Measurements from ENCODE around the gene PDE8A.

Gene PDE8A

GRCh38 chr15:84960391-84961113 is 21.1 kb upstream of the PDE8A start:
- no peaks in the 10 kb centered on the region for H3K4me1 ChIP-seq (ENCODE audit: control insufficient read depth, insufficient read depth, low read length)
- no peak overlapping the region for H3K4me3 ChIP-seq (ENCODE audit: insufficient read depth, low read depth, low read length)
- H3K9me3 ChIP-seq (ENCODE audit: control insufficient read depth, low read length) = no peaks in the 10 kb centered on the region
- no peak overlapping the region for H3K27ac ChIP-seq (ENCODE audit: insufficient read depth, low read depth, low read length, poor library complexity, severe bottlenecking)
- 86% methylated on average over 13 of the region's 13 CpGs for WGBS, 2 experiments
- no peaks in the 10 kb centered on the region for H3K36me3 ChIP-seq (ENCODE audit: control insufficient read depth, insufficient read depth, low read length)
- no peaks in the 10 kb centered on the region for H3K27me3 ChIP-seq (ENCODE audit: control insufficient read depth, insufficient read depth, low read length, poor library complexity, severe bottlenecking)

- Histone ChIP-seq H3K36me3 (ENCODE audit: control insufficient read depth, insufficient read depth, low read length) (no peaks in the 10 kb centered on the region), H3K9me3 (ENCODE audit: control insufficient read depth, low read length) (no peaks in the 10 kb centered on the region), H3K27me3 (ENCODE audit: control insufficient read depth, insufficient read depth, low read length, poor library complexity, severe bottlenecking) (no peaks in the 10 kb centered on the region), H3K4me1 (ENCODE audit: control insufficient read depth, insufficient read depth, low read length) (no peaks in the 10 kb centered on the region), H3K4me3 (ENCODE audit: insufficient read depth, low read depth, low read length) (no peak overlapping the region), H3K27ac (ENCODE audit: insufficient read depth, low read depth, low read length, poor library complexity, severe bottlenecking) (no peak overlapping the region)
- WGBS, 2 experiments = 72 to 80% methylated on average over 3 of the region's 3 CpGs
These were observed 20.6 kb upstream of the PDE8A start for GRCh38 chr15:84961114-84961452.

GRCh38 chr15:84961707-84962106 is 19.9 kb upstream of the PDE8A start:
- no peak overlapping the region for H3K27ac ChIP-seq (ENCODE audit: insufficient read depth, low read depth, low read length, poor library complexity, severe bottlenecking)
- H3K36me3 ChIP-seq (ENCODE audit: control insufficient read depth, insufficient read depth, low read length) = no peaks in the 10 kb centered on the region
- WGBS, 2 experiments = 73 to 88% methylated on average over 2 to 3 of the region's 3 CpGs
- no peaks in the 10 kb centered on the region for H3K4me1 ChIP-seq (ENCODE audit: control insufficient read depth, insufficient read depth, low read length)
- H3K27me3 ChIP-seq (ENCODE audit: control insufficient read depth, insufficient read depth, low read length, poor library complexity, severe bottlenecking) = no peaks in the 10 kb centered on the region
- H3K9me3 ChIP-seq (ENCODE audit: control insufficient read depth, low read length) = no peaks in the 10 kb centered on the region
- H3K4me3 ChIP-seq (ENCODE audit: insufficient read depth, low read depth, low read length) = no peak overlapping the region

- Histone ChIP-seq H3K36me3 (ENCODE audit: control insufficient read depth, insufficient read depth, low read length) (no peaks in the 10 kb centered on the region), H3K4me3 (ENCODE audit: insufficient read depth, low read depth, low read length) (no peak overlapping the region), H3K27ac (ENCODE audit: insufficient read depth, low read depth, low read length, poor library complexity, severe bottlenecking) (no peak overlapping the region), H3K9me3 (ENCODE audit: control insufficient read depth, low read length) (no peaks in the 10 kb centered on the region), H3K27me3 (ENCODE audit: control insufficient read depth, insufficient read depth, low read length, poor library complexity, severe bottlenecking) (no peaks in the 10 kb centered on the region), H3K4me1 (ENCODE audit: control insufficient read depth, insufficient read depth, low read length) (no peaks in the 10 kb centered on the region)
- WGBS, 2 experiments = 88 to 90% methylated on average over 3 of the region's 3 CpGs
These were observed 18.7 kb upstream of the PDE8A start for GRCh38 chr15:84962955-84963354.

- Histone ChIP-seq H3K4me3 (ENCODE audit: insufficient read depth, low read depth, low read length) (no peak overlapping the region), H3K27ac (ENCODE audit: insufficient read depth, low read depth, low read length, poor library complexity, severe bottlenecking) (no peak overlapping the region), H3K27me3 (ENCODE audit: control insufficient read depth, insufficient read depth, low read length, poor library complexity, severe bottlenecking) (no peaks in the 10 kb centered on the region), H3K36me3 (ENCODE audit: control insufficient read depth, insufficient read depth, low read length) (no peaks in the 10 kb centered on the region), H3K9me3 (ENCODE audit: control insufficient read depth, low read length) (no peaks in the 10 kb centered on the region), H3K4me1 (ENCODE audit: control insufficient read depth, insufficient read depth, low read length) (no peaks in the 10 kb centered on the region)
- WGBS, 2 experiments = 80 to 86% methylated on average over 3 of the region's 3 CpGs
These were observed 14.3 kb upstream of the PDE8A start for GRCh38 chr15:84967380-84967779.

- no peaks in the 10 kb centered on the region for H3K27me3 ChIP-seq (ENCODE audit: control insufficient read depth, insufficient read depth, low read length, poor library complexity, severe bottlenecking)
- no peak overlapping the region for H3K27ac ChIP-seq (ENCODE audit: insufficient read depth, low read depth, low read length, poor library complexity, severe bottlenecking)
- no peaks in the 10 kb centered on the region for H3K4me1 ChIP-seq (ENCODE audit: control insufficient read depth, insufficient read depth, low read length)
- H3K9me3 ChIP-seq (ENCODE audit: control insufficient read depth, low read length) = no peaks in the 10 kb centered on the region
- H3K36me3 ChIP-seq (ENCODE audit: control insufficient read depth, insufficient read depth, low read length) = no peaks in the 10 kb centered on the region
- no peak overlapping the region for H3K4me3 ChIP-seq (ENCODE audit: insufficient read depth, low read depth, low read length)
- WGBS, 2 experiments = 90 to 94% methylated on average over 3 of the region's 3 CpGs
These were observed 13.4 kb upstream of the PDE8A start for GRCh38 chr15:84968301-84968700.

- Histone ChIP-seq H3K36me3 (ENCODE audit: control insufficient read depth, insufficient read depth, low read length) (no peaks in the 10 kb centered on the region), H3K4me3 (ENCODE audit: insufficient read depth, low read depth, low read length) (no peak overlapping the region), H3K9me3 (ENCODE audit: control insufficient read depth, low read length) (no peaks in the 10 kb centered on the region), H3K27me3 (ENCODE audit: control insufficient read depth, insufficient read depth, low read length, poor library complexity, severe bottlenecking) (no peaks in the 10 kb centered on the region), H3K4me1 (ENCODE audit: control insufficient read depth, insufficient read depth, low read length) (no peaks in the 10 kb centered on the region), H3K27ac (ENCODE audit: insufficient read depth, low read depth, low read length, poor library complexity, severe bottlenecking) (no peak overlapping the region)
- WGBS, 2 experiments = 89 to 93% methylated on average over 6 of the region's 6 CpGs
These were observed 12.4 kb upstream of the PDE8A start for GRCh38 chr15:84969257-84969656.

- Histone ChIP-seq H3K9me3 (ENCODE audit: control insufficient read depth, low read length) (no peaks in the 10 kb centered on the region), H3K27me3 (ENCODE audit: control insufficient read depth, insufficient read depth, low read length, poor library complexity, severe bottlenecking) (no peaks in the 10 kb centered on the region), H3K36me3 (ENCODE audit: control insufficient read depth, insufficient read depth, low read length) (no peaks in the 10 kb centered on the region), H3K27ac (ENCODE audit: insufficient read depth, low read depth, low read length, poor library complexity, severe bottlenecking) (no peak overlapping the region), H3K4me3 (ENCODE audit: insufficient read depth, low read depth, low read length) (no peak overlapping the region), H3K4me1 (ENCODE audit: control insufficient read depth, insufficient read depth, low read length) (no peaks in the 10 kb centered on the region)
- 91 to 92% methylated on average over 3 of the region's 3 CpGs for WGBS, 2 experiments
These were observed 10.8 kb upstream of the PDE8A start for GRCh38 chr15:84970843-84971242.

- WGBS, 2 experiments = 89 to 91% methylated on average over 16 of the region's 16 CpGs
- Histone ChIP-seq H3K27me3 (ENCODE audit: control insufficient read depth, insufficient read depth, low read length, poor library complexity, severe bottlenecking) (peaks cover 12% of the 10 kb centered on the region), H3K4me3 (ENCODE audit: insufficient read depth, low read depth, low read length) (no peak overlapping the region), H3K36me3 (ENCODE audit: control insufficient read depth, insufficient read depth, low read length) (no peaks in the 10 kb centered on the region), H3K27ac (ENCODE audit: insufficient read depth, low read depth, low read length, poor library complexity, severe bottlenecking) (no peak overlapping the region), H3K9me3 (ENCODE audit: control insufficient read depth, low read length) (no peaks in the 10 kb centered on the region), H3K4me1 (ENCODE audit: control insufficient read depth, insufficient read depth, low read length) (no peaks in the 10 kb centered on the region)
These were observed 7.9 kb upstream of the PDE8A start for GRCh38 chr15:84973492-84974460.

- no peaks in the 10 kb centered on the region for H3K9me3 ChIP-seq (ENCODE audit: control insufficient read depth, low read length)
- peaks cover 29% of the 10 kb centered on the region for H3K27me3 ChIP-seq (ENCODE audit: control insufficient read depth, insufficient read depth, low read length, poor library complexity, severe bottlenecking)
- no peak overlapping the region for H3K27ac ChIP-seq (ENCODE audit: insufficient read depth, low read depth, low read length, poor library complexity, severe bottlenecking)
- peaks cover 3% of the 10 kb centered on the region for H3K4me1 ChIP-seq (ENCODE audit: control insufficient read depth, insufficient read depth, low read length)
- no peak overlapping the region for H3K4me3 ChIP-seq (ENCODE audit: insufficient read depth, low read depth, low read length)
- no peaks in the 10 kb centered on the region for H3K36me3 ChIP-seq (ENCODE audit: control insufficient read depth, insufficient read depth, low read length)
- 80% methylated on average over 4 to 5 of the region's 5 CpGs for WGBS, 2 experiments
These were observed 5.7 kb upstream of the PDE8A start for GRCh38 chr15:84975871-84976351.

All from ectodermal cell (in vitro differentiated cells).